Heart left ventricle (tissue), 16 donors: ENCODE measurements around the gene INSR. TPM values are rescaled to one million over a fixed set of nuclear protein-coding genes. Genes with fewer than 3 reads are reported as not detected.

Experiments used
- ATAC-seq, 4 donors: fragments of 200-7000 bp; cut with Tn5 transposase; one replicate each; pipeline ENCODE4 v1.9.1; 2020 to 2022; ENCODE audit warnings: moderate library complexity in 4 of 4, mild to moderate bottlenecking in 3 of 4, moderate number of reproducible peaks in 1 of 4
- DNase-seq, 5 donors: peaks; one replicate each; pipeline ENCODE4 v3.0.0-alpha.2; 2020
- H3K27ac ChIP-seq, 12 donors: fragments of 200-600 bp; sonication (generic) in 4 of 12; one replicate each; pipeline versions ENCODE4 v1.5.0 to v1.8.0; 2016 to 2022; ENCODE audit warnings: mild to moderate bottlenecking in 2 of 12
- H3K27me3 ChIP-seq, 9 donors: fragments of 200-600 bp; sonication (generic) in 2 of 9; one replicate each; pipeline versions ENCODE4 v1.5.1 to v1.8.0; 2016 to 2022; ENCODE audit warnings: mild to moderate bottlenecking in 3 of 9
- H3K36me3 ChIP-seq, 9 donors: fragments of 200-600 bp; sonication (generic) in 2 of 9; one replicate each; pipeline versions ENCODE4 v1.5.0 to v1.8.0; 2018 to 2022; ENCODE audit warnings: mild to moderate bottlenecking in 2 of 9
- H3K4me1 ChIP-seq, 12 donors: fragments of 200-600 bp; sonication (generic) in 4 of 12; one replicate each; pipeline versions ENCODE4 v1.5.0 to v1.8.0; 2016 to 2022; ENCODE audit warnings: mild to moderate bottlenecking in 3 of 12
- H3K4me3 ChIP-seq, 12 donors: fragments of 200-600 bp; sonication (generic) in 4 of 12; one replicate each; pipeline versions ENCODE4 v1.5.0 to v1.8.0; 2017 to 2022; ENCODE audit warnings: mild to moderate bottlenecking in 9 of 12, moderate library complexity in 4 of 12
- H3K9me3 ChIP-seq, 12 donors: fragments of 200-600 bp; sonication (generic) in 4 of 12; one replicate each; pipeline versions ENCODE4 v1.5.0 to v1.8.0; 2016 to 2022; ENCODE audit warnings: mild to moderate bottlenecking in 1 of 12
- POLR2A ChIP-seq, 2 donors: fragments of 450-650 bp; IDR thresholded peaks; one replicate each; pipeline ENCODE4 v1.6.1; 2017; ENCODE audit warnings: antibody characterized with exemption in 2 of 2, mild to moderate bottlenecking in 2 of 2, moderate library complexity in 2 of 2
- WGBS, 4 donors: extraction: QIAGEN DNeasy Blood & Tissue Kit in 2 of 4; methylation state at CpG; one replicate each; pipeline versions ENCODE4 v1.1.5 to v1.1.7; 2013 to 2018; 5-methylcytosine and 5-hydroxymethylcytosine counted together
- intact Hi-C, 10 donors: fragments of 100-400 bp; cut with DNase I; formaldehyde crosslinking; loops; one replicate each; pipeline versions ENCODE4 v1.11.1 to v1.14.2; 2022
- polyA plus RNA-seq, 2 donors: library from polyadenylated mRNA; stranded (reverse); fragments of 200-250 nt; gene quantifications; one replicate each; pipeline ENCODE4 v1.2.3, GENCODE V29; 2013
- total RNA-seq, 9 donors: library from RNA; depleted of rRNA in 2 of 9; stranded (reverse); fragments of >200 nt in 2 of 9; fragmentation: NEBNext Ultra II Directional in 3 of 9; extraction: Animal tissue kit (Norgen Biotek cat#: 25700) in 3 of 9; gene quantifications; one replicate each; pipeline versions ENCODE4 v1.1.0 to v1.2.4, GENCODE V29; 2016 to 2023
- TF ChIP-seq, protein P1 (sequence below), 12 donors: fragments of 200-600 bp; sonication (generic) in 4 of 12; IDR thresholded peaks; one replicate each; pipeline versions ENCODE4 v1.5.0 to v1.8.0; 2018 to 2022; ENCODE audit warnings: antibody characterized with exemption in 12 of 12, mild to moderate bottlenecking in 5 of 12
- donor health status: ischemic (EF 13 %, LVEDD 7.1; RV severe dilation, severe dysfunction).
- donor health status: healthy with polysubstance abuse.
- donor health status: DM: no; HTN: yes; CAD: no.
- donor health status: DM: no; HTN: no; CAD: no.
- donor health status: ischemic (EF 25% LVEDD 6.9; RV normal size, moderate dysfunction).
- donor health status: ischemic (EF 25% LVEDD 5.7; RV mildly dilated, moderate dysfunction).
- donor health status: healthy.
- donor health status: DM: yes; HTN: yes; CAD: no.
- donor health status: ischemic (EF 35%, LVEDD 5.7; RV mildly dilated, moderate dysfunction).
- donor health status: nonischemic (EF 11% LVEDD 7.7; RV severe dilation, severe dysfunction).
- donor health status: DM: yes; HTN: yes; CAD: no.
- donor health status: PGD.
- donor health status: ischemic (EF 29% LVEDD 5.4; RV normal size, mild dysfunction).
- donor health status: nonischemic (EF 23%, LVEDD 6.1; RV moderate dilation, normal function).

Gene INSR
- total and polyA plus RNA-seq, 11 donors, result 28.7 to 221 (median 98.8) TPM

DNA sequence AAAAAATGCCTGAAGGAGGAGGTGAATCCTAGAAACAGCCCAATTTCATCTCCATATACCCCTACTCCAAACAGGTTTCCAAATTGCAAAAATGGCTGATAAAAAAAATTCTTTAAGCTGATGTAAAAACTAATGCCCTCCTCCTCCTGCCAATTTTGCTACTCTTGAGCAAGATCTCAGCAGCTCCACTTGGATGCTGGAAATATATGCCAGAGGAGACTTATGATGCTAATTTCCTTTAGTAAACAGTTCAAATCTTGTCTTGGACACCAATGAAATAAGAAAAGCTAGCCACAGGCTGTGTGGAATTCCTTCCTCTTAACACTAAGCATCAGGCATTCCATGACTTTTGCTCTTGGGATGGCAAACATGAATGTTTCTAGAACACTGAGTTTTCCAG is 67.5 kb downstream of the INSR start:
- H3K4me3 ChIP-seq, result no peak overlapping the region
- no peak for DNase-seq
- H3K36me3 ChIP-seq, result no peaks in the 10 kb centered on the region
- peaks cover 0 to 63% (median 46%) of the 10 kb centered on the region in 12 donors for H3K4me1 ChIP-seq
- TF ChIP-seq POLR2A (IDR thresholded peaks at IDR 0.05), result no peak
- TF ChIP-seq, protein P1, sequence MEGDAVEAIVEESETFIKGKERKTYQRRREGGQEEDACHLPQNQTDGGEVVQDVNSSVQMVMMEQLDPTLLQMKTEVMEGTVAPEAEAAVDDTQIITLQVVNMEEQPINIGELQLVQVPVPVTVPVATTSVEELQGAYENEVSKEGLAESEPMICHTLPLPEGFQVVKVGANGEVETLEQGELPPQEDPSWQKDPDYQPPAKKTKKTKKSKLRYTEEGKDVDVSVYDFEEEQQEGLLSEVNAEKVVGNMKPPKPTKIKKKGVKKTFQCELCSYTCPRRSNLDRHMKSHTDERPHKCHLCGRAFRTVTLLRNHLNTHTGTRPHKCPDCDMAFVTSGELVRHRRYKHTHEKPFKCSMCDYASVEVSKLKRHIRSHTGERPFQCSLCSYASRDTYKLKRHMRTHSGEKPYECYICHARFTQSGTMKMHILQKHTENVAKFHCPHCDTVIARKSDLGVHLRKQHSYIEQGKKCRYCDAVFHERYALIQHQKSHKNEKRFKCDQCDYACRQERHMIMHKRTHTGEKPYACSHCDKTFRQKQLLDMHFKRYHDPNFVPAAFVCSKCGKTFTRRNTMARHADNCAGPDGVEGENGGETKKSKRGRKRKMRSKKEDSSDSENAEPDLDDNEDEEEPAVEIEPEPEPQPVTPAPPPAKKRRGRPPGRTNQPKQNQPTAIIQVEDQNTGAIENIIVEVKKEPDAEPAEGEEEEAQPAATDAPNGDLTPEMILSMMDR (IDR thresholded peaks at IDR 0.05), result no peak
- no peaks in the 10 kb centered on the region for H3K9me3 ChIP-seq
- ATAC-seq, result no peak
- intact Hi-C loops, result loop anchor here in 1 of 10 donors (5.0 kb wide), 1 partner anchor 66 kb away; the partner anchor contains the start of gene INSR
- peak overlapping the region in 1 of 12 donors; percentile 76 for H3K27ac ChIP-seq
- no peaks in the 10 kb centered on the region for H3K27me3 ChIP-seq

DNA sequence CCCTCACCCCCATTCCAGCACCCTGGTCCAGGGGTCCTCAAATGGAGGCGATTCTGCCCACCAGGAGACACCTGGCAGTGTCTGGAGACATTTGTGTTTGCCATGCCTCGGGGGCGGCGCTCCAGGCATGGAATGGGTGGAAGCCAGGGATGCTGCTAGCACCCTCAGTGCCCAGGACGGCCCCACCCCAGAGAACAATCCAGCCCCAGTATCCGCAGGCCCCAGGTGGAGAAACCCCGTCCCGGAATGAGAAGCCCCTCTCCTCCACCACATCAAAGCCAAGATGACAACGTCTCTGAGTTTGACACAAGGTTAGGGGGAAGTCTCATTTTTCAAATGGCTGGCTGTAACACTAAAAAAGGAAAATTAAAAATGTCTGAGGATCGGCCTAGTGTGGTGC is 68.5 kb downstream of the INSR start:
- DNase-seq (no peak), ATAC-seq (no peak)
- TF ChIP-seq POLR2A (IDR thresholded peaks at IDR 0.05), result no peak
- TF ChIP-seq, protein P1 (IDR thresholded peaks at IDR 0.05), result no peak
- no peaks in the 10 kb centered on the region for H3K36me3 ChIP-seq
- 85 to 96% (median 90%) methylated on average over 9 to 10 of the region's 10 CpGs for WGBS, 4 donors
- peak overlapping the region in 1 of 12 donors; percentile 76 for H3K27ac ChIP-seq
- H3K9me3 ChIP-seq, result no peaks in the 10 kb centered on the region
- H3K27me3 ChIP-seq, result no peaks in the 10 kb centered on the region
- H3K4me3 ChIP-seq, result no peak overlapping the region
- intact Hi-C loops, result loop anchor here in 1 of 10 donors (5.0 kb wide), 1 partner anchor 67 kb away; the partner anchor contains the start of gene INSR
- H3K4me1 ChIP-seq, result peaks cover 0 to 55% (median 41%) of the 10 kb centered on the region in 12 donors

DNA sequence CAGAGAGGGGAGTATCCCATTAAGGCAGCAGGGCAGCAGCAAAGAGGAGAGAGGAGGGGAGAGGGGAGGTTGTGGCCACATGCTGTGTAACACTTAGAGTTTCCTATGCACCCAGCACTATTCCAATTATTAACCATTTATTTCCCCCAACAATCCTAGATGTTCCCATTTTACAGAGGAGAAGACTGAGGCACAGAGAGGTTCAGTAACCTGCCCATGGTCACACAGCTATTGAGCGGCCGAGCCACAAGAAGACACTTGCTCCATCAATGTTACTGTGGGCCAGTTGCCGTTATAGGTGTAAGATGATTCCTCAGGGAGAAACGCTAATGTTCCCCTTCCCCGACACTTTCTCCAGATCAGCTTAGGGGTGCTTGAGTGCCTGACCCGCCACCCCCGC is 69.2 kb downstream of the INSR start:
- WGBS, 4 donors, result 93 to 96% (median 95%) methylated on average over 6 to 7 of the region's 7 CpGs
- peaks cover 0 to 48% (median 34%) of the 10 kb centered on the region in 12 donors for H3K4me1 ChIP-seq
- H3K9me3 ChIP-seq, result no peaks in the 10 kb centered on the region
- TF ChIP-seq, protein P1 (IDR thresholded peaks at IDR 0.05), result no peak
- no peak for TF ChIP-seq POLR2A (IDR thresholded peaks at IDR 0.05)
- H3K4me3 ChIP-seq, result no peak overlapping the region
- ATAC-seq, result no peak
- H3K27ac ChIP-seq, result peak overlapping the region in 3 of 12 donors; percentile 12 to 76 (median 61)
- no peaks in the 10 kb centered on the region for H3K27me3 ChIP-seq
- intact Hi-C loops, result loop anchor here in 1 of 10 donors (5.0 kb wide), 1 partner anchor 67 kb away; the partner anchor contains the start of gene INSR
- no peak for DNase-seq
- no peaks in the 10 kb centered on the region for H3K36me3 ChIP-seq

DNA sequence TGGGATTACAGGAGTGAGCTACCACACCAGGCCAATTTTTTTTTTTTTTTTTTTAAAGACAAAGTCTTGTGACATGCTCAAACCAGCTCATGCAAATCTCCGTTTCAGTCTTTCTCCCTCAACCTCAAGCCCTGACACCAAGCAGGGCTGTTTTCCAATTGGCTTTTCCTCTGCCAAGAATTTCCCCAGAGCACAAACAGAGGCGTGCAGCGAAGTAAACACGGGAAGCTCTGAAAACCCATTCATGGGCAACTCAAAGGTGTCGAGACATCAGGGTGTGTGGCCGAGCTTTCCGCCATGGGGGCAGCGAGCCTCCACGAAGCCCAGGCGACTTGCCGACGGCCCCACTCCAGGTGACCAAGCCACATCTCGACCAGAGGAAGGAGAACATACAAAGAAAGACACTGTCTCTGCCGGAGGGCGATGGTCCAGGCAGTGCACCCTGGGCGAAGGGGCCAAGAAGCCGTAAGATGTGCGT is 70.0 kb downstream of the INSR start:
- no peaks in the 10 kb centered on the region for H3K27me3 ChIP-seq
- H3K9me3 ChIP-seq, result no peaks in the 10 kb centered on the region
- peaks cover 0 to 48% (median 33%) of the 10 kb centered on the region in 12 donors for H3K4me1 ChIP-seq
- intact Hi-C loops, result no loop called here
- H3K36me3 ChIP-seq, result no peaks in the 10 kb centered on the region
- DNase-seq, result peak in 2 of 5 donors; percentile 20 to 53
- peak overlapping the region in 2 of 12 donors; percentile 12 to 28 for H3K4me3 ChIP-seq
- no peak for TF ChIP-seq POLR2A (IDR thresholded peaks at IDR 0.05)
- peak overlapping the region in 8 of 12 donors; percentile 12 to 76 (median 51) for H3K27ac ChIP-seq
- 24 to 47% (median 28%) methylated on average over 13 to 18 of the region's 18 CpGs for WGBS, 4 donors
- peak; percentile 41 to 68 (median 52) for ATAC-seq
